HepG2 (cell line): ENCODE data around the gene SYNC. TPM values are rescaled to one million over a fixed set of nuclear protein-coding genes. Genes with fewer than 3 reads are reported as not detected.

Experiments
- ATF7 ChIP-seq, 2 experiments: fragments of 450-650 bp in 1 of 2; sonication (generic) in 1 of 2; formaldehyde crosslinking in 1 of 2; IDR thresholded peaks; 2 replicates each; pipeline versions ENCODE4 v1.4.0 to v1.6.1; 2016 to 2020; ENCODE audit warnings: antibody characterized with exemption in 1 of 2, mild to moderate bottlenecking in 1 of 2, missing genetic modification reagents in 1 of 2
- ISL2 ChIP-seq: sonication (generic); formaldehyde crosslinking; IDR thresholded peaks from 2 replicates; pipeline ENCODE4 v1.5.0; 2020; ENCODE audit warnings: missing genetic modification reagents
- JUN ChIP-seq: sonication (generic); formaldehyde crosslinking; IDR thresholded peaks from 2 replicates; pipeline ENCODE4 v1.4.0; 2020; ENCODE audit warnings: mild to moderate bottlenecking, missing genetic modification reagents
- KLF13 ChIP-seq: sonication (generic); formaldehyde crosslinking; IDR thresholded peaks from 2 replicates; pipeline ENCODE4 v1.4.0; 2020; ENCODE audit warnings: mild to moderate bottlenecking, missing genetic modification reagents
- MLX ChIP-seq: IDR thresholded peaks from 2 replicates; pipeline ENCODE4 v1.6.1; 2016
- NONO ChIP-seq, 2 experiments: fragments of 450-650 bp in 1 of 2; sonication (generic) in 1 of 2; formaldehyde crosslinking in 1 of 2; IDR thresholded peaks in 1 of 2; conservative IDR thresholded peaks in 1 of 2; 2 replicates each; pipeline versions ENCODE4 v1.6.1 to v1.8.0; 2017 to 2022; ENCODE audit warnings: mild to moderate bottlenecking in 1 of 2, missing genetic modification reagents in 1 of 2, moderate library complexity in 1 of 2
- PCBP1 ChIP-seq: fragments of 200-400 bp; formaldehyde crosslinking; IDR thresholded peaks from 2 replicates; pipeline ENCODE4 v1.6.1; 2017; ENCODE audit warnings: mild to moderate bottlenecking, low read depth, low read length, borderline replicate concordance
- PHF20 ChIP-seq: sonication (generic); formaldehyde crosslinking; IDR thresholded peaks from 2 replicates; pipeline ENCODE4 v1.5.0; 2020; ENCODE audit warnings: mild to moderate bottlenecking, missing genetic modification reagents
- PPARG ChIP-seq: conservative IDR thresholded peaks from 2 replicates; pipeline ENCODE4 v1.6.1; 2016; ENCODE audit warnings: missing biosample characterization, missing genetic modification reagents
- PRDM15 ChIP-seq: sonication (generic); formaldehyde crosslinking; IDR thresholded peaks from 2 replicates; pipeline ENCODE4 v1.4.0; 2020; ENCODE audit warnings: missing genetic modification reagents
- PRDM4 ChIP-seq: sonication (generic); formaldehyde crosslinking; IDR thresholded peaks from 2 replicates; pipeline ENCODE4 v1.9.0; 2021; ENCODE audit warnings: missing genetic modification reagents, borderline replicate concordance
- RBAK ChIP-seq: sonication (generic); formaldehyde crosslinking; IDR thresholded peaks from 2 replicates; pipeline ENCODE4 v1.5.1; 2020; ENCODE audit warnings: mild to moderate bottlenecking, missing genetic modification reagents
- ZNF354B ChIP-seq: sonication (generic); formaldehyde crosslinking; IDR thresholded peaks from 2 replicates; pipeline ENCODE4 v1.8.0; 2022; ENCODE audit warnings: mild to moderate bottlenecking, missing genetic modification reagents
- ZNF562 ChIP-seq: sonication (generic); formaldehyde crosslinking; IDR thresholded peaks from 2 replicates; pipeline ENCODE4 v1.8.0; 2022; ENCODE audit warnings: missing genetic modification reagents, borderline replicate concordance
- ZNF574 ChIP-seq: sonication (generic); formaldehyde crosslinking; IDR thresholded peaks from 2 replicates; pipeline ENCODE4 v1.4.0; 2020; ENCODE audit warnings: missing genetic modification reagents
- ZNF598 ChIP-seq: sonication (generic); formaldehyde crosslinking; IDR thresholded peaks from 2 replicates; pipeline ENCODE4 v1.5.1; 2020; ENCODE audit warnings: mild to moderate bottlenecking, missing genetic modification reagents, borderline replicate concordance
- ZSCAN29 ChIP-seq: sonication (generic); formaldehyde crosslinking; conservative IDR thresholded peaks from 2 replicates; pipeline ENCODE4 v1.4.0; 2020; ENCODE audit warnings: mild to moderate bottlenecking, missing genetic modification reagents
- polyA plus RNA-seq, 8 experiments: library from polyadenylated mRNA; depleted of rRNA in 3 of 8; stranded (reverse) in 7 of 8; unstranded in 1 of 8; fragments of >200 nt; fragmentation: Illumina TruSeq in 4 of 8; extraction: Trizol in 4 of 8; gene quantifications; 2 replicates each; pipeline versions ENCODE4 v1.2.1 to v1.2.3, GENCODE V29; 2011 to 2016; ENCODE audit warnings: low read depth in 4 of 8, missing spikeins in 1 of 8, mixed read lengths in 1 of 8; ENCODE audit not compliant: insufficient read depth in 1 of 8
- total RNA-seq, 5 experiments: library from RNA; depleted of rRNA; stranded (reverse); fragments of >200 nt; fragmentation: Illumina TruSeq; extraction: Trizol; gene quantifications; 2 replicates each; pipeline ENCODE4 v1.2.3, GENCODE V29; 2016; ENCODE audit warnings: low read depth in 1 of 5

Gene SYNC
- total and polyA plus RNA-seq, 2 of the 13 experiments (the other 11 are each of a cell fraction or from before 2014, with no cell fraction given) = 2.4 to 5.4 TPM

- TF ChIP-seq ATF7 (IDR thresholded peaks at IDR 0.05) (no peak), ATF7 (CRISPR knock-in tag; IDR thresholded peaks at IDR 0.05) (peak; percentile 58; the same call in 1 of the 2 replicates), ZSCAN29 (CRISPR knock-in tag) (peak; percentile 86; the same call in 1 of the 2 replicates), PCBP1 (no peak), PHF20 (peak; percentile 86), ISL2 (peak; percentile 63; the same call in 1 of the 2 replicates), MLX (CRISPR knock-in tag) (no peak), KLF13 (CRISPR knock-in tag) (no peak), JUN (CRISPR knock-in tag) (0 out of 2 replicates have a peak, but pooled peaks have one; percentile 40), ZNF598 (no peak; the same call in 1 of the 2 replicates), ZNF354B (CRISPR knock-in tag) (no peak), RBAK (no peak), NONO (IDR thresholded peaks at IDR 0.05) (no peak), NONO (CRISPR knock-in tag; conservative IDR thresholded peaks at IDR 0.05) (peak; percentile 86; the same call in 1 of the 2 replicates), PPARG (CRISPR knock-in tag) (peak; percentile 46; the same call in 1 of the 2 replicates), PRDM15 (CRISPR knock-in tag) (peak; percentile 46; the same call in 1 of the 2 replicates), ZNF574 (CRISPR knock-in tag) (peak; percentile 68; the same call in 1 of the 2 replicates), ZNF562 (CRISPR knock-in tag) (no peak), PRDM4 (CRISPR knock-in tag) (peak; percentile 65; the same call in 1 of the 2 replicates)
Observed at GRCh38 chr1:32736812-32737791, 34.5 kb upstream of the SYNC start (continued).
